ENCODE measurements around the gene ANKS1B. TPM values are rescaled to one million over a fixed set of nuclear protein-coding genes. Genes with fewer than 3 reads are reported as not detected.

The ANKS1B gene
- total RNA-seq, 8 experiments from 2014 or later: 4.4 to 49.1 (median 14.2) TPM

DNA sequence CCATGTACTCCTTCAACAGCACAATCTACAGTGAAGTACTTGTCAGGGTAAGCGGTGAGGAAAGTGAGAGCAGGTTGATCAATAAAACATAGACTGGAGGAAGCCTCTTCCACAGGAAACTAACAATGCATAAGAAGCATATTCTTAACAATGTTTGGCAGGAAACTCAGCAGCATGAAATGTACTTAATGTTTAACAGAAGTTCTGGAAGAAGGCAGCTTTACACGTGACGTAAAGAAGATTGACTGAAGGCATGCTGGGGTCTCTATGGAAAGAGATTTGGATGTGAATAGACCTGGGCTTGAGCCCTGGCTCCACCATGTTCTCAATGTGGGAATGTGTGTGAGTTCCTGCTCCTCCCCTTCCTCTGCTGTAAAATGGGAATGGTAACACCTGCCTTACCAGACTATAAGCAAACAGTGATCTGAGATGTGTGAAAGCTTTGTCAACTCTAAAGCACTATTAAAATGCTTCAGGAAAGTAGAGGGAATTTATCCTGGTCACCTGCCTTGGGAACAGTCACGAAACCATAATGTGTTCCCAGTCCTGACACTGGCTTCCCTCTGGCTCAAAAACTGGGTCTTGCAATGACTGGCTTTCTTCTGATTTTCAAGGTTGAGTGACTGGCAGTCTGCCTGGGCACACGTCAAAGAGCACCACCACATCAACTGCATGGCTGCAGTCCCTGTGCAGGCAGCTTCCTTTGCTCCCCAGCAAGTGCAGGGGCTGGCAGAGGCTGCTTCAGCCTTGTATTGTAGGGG lies 955.0 kb downstream of the ANKS1B start:
- Histone ChIP-seq H3K4me3 (no peak overlapping the region), H3K27ac (no peak overlapping the region), H3K4me1 (replicated peaks in 1 of 2) (peaks cover 0 to 11% of the 10 kb centered on the region in 2 donors)
- in situ Hi-C loops (cut with MboI; ENCODE audit: low pct_unique_long_range_greater_than_20kb in 2 of 9, low sequenced_read_pairs in 9 of 9, unreplicated experiment in 9 of 9): loop anchor here in 6 of 9 experiments (25.0 kb wide), 4 partner anchors 358 to 733 kb away; no protein-coding TSS in a partner anchor
- 28 to 100% (median 64%) methylated on average over 1 to 3 of the region's 5 CpGs; no CpG with 5 or more reads in 5 of the 10 experiments for WGBS, 10 experiments
- no peak for ATAC-seq (replicated peaks in 6 of 8)

GRCh38 chr12:99027461-99027860 lies 957.3 kb downstream of the ANKS1B start:
- Histone ChIP-seq H3K27ac (no peak overlapping the region), H3K4me1 (replicated peaks in 1 of 2) (peaks cover 0 to 11% of the 10 kb centered on the region in 2 donors), H3K4me3 (no peak overlapping the region)
- 13 to 100% (median 57%) methylated on average over 1 to 2 of the region's 2 CpGs; no CpG with 5 or more reads in 6 of the 10 experiments for WGBS, 10 experiments
- ATAC-seq (replicated peaks in 6 of 8): peak; percentile 27 to 90 (median 60)
- in situ Hi-C loops (cut with MboI; ENCODE audit: low pct_unique_long_range_greater_than_20kb in 2 of 9, low sequenced_read_pairs in 9 of 9, unreplicated experiment in 9 of 9): loop anchor here in 6 of 9 experiments (25.0 kb wide), 4 partner anchors 360 to 735 kb away; no protein-coding TSS in a partner anchor

DNA sequence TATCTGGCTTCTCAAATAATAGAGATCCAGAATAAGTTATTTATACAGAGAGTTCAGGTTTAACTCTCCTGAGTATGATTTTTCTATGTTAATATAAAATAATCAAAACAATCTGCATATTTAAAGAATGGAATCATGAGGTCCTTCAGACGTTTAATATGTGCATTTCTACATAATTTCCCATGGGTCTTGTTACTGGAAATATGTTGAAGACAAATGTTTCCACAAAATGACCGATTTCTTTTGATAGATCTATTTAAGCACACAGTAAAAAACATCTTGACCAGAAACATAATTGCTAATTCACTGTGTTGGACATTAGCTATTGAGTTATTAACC lies 957.7 kb downstream of the ANKS1B start:
- Histone ChIP-seq H3K4me1 (replicated peaks in 1 of 2) (peaks cover 0 to 11% of the 10 kb centered on the region in 2 donors), H3K4me3 (no peak overlapping the region), H3K27ac (no peak overlapping the region)
- in situ Hi-C loops (cut with MboI; ENCODE audit: low pct_unique_long_range_greater_than_20kb in 2 of 9, low sequenced_read_pairs in 9 of 9, unreplicated experiment in 9 of 9): loop anchor here in 6 of 9 experiments (25.0 kb wide), 4 partner anchors 360 to 735 kb away; no protein-coding TSS in a partner anchor
- 0 to 53% (median 17%) methylated on average over 1 to 2 of the region's 2 CpGs; no CpG with 5 or more reads in 2 of the 10 experiments for WGBS, 10 experiments
- ATAC-seq (replicated peaks in 6 of 8): peak in 3 of 8 experiments; percentile 67 to 87 (median 68)

DNA sequence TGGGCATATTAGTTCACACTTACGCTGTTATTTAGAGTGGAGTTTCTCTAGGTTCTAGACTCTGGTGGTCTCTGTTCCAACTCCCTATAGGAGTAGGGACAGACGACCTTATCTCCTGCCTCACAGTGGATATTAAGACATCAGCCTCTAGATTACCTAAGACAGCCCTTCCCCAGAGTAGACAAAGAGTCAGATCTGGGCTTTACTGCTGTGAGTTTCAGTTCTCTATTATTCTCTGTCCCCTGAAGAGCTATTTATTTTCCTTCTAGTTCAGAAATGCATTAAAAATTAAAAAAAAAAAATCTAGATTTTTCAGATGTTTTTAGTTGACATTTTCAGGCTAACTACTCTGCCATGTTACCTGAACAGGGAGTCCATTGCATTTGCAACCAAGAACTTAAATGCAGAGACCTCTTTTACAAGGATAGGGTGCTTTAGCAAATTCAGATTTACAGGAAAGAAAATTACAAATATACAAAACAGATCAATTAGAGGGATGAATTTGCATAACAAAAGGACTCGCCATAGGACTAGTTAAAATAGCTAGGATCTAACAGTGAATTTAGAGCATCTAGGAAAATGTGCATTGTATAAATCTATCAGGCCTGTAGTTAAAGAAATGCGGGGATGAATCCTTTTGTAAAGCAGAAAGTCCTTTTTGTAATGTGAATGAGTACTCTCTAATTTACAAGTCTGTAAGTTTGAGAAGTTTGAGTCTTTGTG lies 958.2 kb downstream of the ANKS1B start:
- peaks cover 0 to 11% of the 10 kb centered on the region in 2 donors for H3K4me1 ChIP-seq (replicated peaks in 1 of 2)
- 0 to 89% (median 49%) methylated on average over 1 to 4 of the region's 4 CpGs; no CpG with 5 or more reads in 1 of the 10 experiments for WGBS, 10 experiments
- H3K27ac ChIP-seq: no peak overlapping the region
- in situ Hi-C loops (cut with MboI; ENCODE audit: low pct_unique_long_range_greater_than_20kb in 2 of 9, low sequenced_read_pairs in 9 of 9, unreplicated experiment in 9 of 9): loop anchor here in 6 of 9 experiments (25.0 kb wide), 4 partner anchors 361 to 736 kb away; no protein-coding TSS in a partner anchor
- peak in 4 of 8 experiments; percentile 22 to 30 (median 27) for ATAC-seq (replicated peaks in 6 of 8)
- H3K4me3 ChIP-seq: no peak overlapping the region

DNA sequence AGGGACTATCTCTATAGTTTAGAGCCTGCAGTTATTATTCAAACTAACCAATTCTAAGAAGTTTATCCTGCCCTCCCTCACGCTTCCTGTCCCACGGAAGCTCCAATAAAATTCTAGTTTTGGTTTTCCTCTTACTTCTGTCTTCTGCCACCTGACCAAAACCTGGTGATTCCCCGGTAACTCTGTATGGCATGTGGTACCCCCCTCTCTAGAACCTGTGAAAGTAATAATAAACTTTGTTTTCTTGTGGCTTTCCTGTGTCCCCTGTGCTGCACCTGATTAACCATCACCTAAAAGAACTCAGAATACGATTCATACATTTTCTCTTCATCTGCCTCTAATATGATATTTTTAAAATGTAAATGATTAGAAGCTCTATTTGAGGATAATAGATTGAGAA lies 959.9 kb downstream of the ANKS1B start:
- H3K4me3 ChIP-seq: no peak overlapping the region
- ATAC-seq (replicated peaks in 6 of 8): no peak
- H3K27ac ChIP-seq: no peak overlapping the region
- peaks cover 0 to 11% of the 10 kb centered on the region in 2 donors for H3K4me1 ChIP-seq (replicated peaks in 1 of 2)
- in situ Hi-C loops (cut with MboI; ENCODE audit: low pct_unique_long_range_greater_than_20kb in 2 of 9, low sequenced_read_pairs in 9 of 9, unreplicated experiment in 9 of 9): loop anchor here in 6 of 9 experiments (25.0 kb wide), 4 partner anchors 362 to 737 kb away; no protein-coding TSS in a partner anchor
- WGBS, 10 experiments: 54 to 100% (median 89%) methylated on average over 1 to 4 of the region's 4 CpGs

DNA sequence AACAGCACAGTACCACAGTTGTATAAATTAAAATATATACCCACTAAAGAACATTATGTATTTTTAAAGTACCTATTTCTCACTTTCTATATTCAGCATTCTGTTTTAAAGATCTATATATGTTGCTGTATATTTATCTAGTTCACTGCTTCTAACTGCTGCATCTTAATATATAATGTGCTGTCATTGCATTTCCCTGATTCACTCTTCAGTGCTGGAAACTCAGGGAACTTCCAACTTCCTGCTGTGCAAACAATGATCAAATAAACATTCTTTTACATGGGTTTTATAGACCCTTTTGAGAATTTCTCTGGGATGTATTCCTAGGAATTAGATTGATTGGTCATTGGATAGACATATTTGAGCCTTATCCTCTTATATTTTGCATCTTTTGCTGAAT lies 960.5 kb downstream of the ANKS1B start:
- peaks cover 0 to 11% of the 10 kb centered on the region in 2 donors for H3K4me1 ChIP-seq (replicated peaks in 1 of 2)
- H3K4me3 ChIP-seq: no peak overlapping the region
- in situ Hi-C loops (cut with MboI; ENCODE audit: low pct_unique_long_range_greater_than_20kb in 2 of 9, low sequenced_read_pairs in 9 of 9, unreplicated experiment in 9 of 9): no loop called here
- no peak for ATAC-seq (replicated peaks in 6 of 8)
- no peak overlapping the region for H3K27ac ChIP-seq

DNA sequence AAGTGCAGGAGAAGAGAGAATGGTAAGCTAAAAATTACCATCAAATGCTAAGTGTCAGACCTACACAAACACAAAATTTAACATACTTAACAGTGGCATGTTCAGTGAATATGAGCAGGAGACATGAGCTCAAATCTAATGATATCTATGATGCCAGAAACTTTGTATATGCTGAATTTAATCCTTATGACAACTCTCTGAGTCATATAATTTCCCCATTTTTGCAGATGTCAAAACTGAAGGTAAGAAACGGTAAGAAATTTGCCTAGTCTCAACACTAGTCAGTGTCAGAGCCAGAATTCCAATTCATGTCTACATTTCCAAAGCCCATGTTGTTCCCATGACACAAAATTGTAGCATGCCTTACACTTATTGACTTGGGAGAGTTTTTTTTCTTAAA lies 963.9 kb downstream of the ANKS1B start:
- Histone ChIP-seq H3K4me1 (replicated peaks in 1 of 2) (no peaks in the 10 kb centered on the region), H3K27ac (no peak overlapping the region), H3K4me3 (no peak overlapping the region)
- no peak for ATAC-seq (replicated peaks in 6 of 8)
- in situ Hi-C loops (cut with MboI; ENCODE audit: low pct_unique_long_range_greater_than_20kb in 2 of 9, low sequenced_read_pairs in 9 of 9, unreplicated experiment in 9 of 9): no loop called here
- 0 to 100% (median 47%) methylated on average over 1 of the region's 1 CpG; no CpG with 5 or more reads in 2 of the 10 experiments for WGBS, 10 experiments

DNA sequence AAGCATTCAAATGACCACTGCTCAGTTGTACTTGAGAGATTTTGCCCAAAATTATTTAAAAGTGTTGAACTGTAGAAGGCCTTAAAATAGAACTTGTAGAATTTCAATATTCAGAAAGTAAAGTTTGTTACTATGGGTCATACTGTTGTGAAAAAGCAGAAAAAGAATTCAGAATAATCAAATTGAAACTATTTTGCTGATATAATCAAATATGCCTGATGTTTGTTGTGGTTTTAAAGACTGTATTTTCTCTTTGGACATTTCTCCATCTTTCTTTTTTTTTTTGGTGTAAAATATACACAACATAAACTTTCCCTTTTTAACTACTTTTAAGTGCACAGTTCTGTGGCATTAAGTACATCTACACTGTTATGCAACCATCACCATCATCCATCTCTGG lies 964.9 kb downstream of the ANKS1B start:
- Histone ChIP-seq H3K4me1 (replicated peaks in 1 of 2) (no peaks in the 10 kb centered on the region), H3K27ac (no peak overlapping the region), H3K4me3 (no peak overlapping the region)
- no peak for ATAC-seq (replicated peaks in 6 of 8)
- in situ Hi-C loops (cut with MboI; ENCODE audit: low pct_unique_long_range_greater_than_20kb in 2 of 9, low sequenced_read_pairs in 9 of 9, unreplicated experiment in 9 of 9): no loop called here

DNA sequence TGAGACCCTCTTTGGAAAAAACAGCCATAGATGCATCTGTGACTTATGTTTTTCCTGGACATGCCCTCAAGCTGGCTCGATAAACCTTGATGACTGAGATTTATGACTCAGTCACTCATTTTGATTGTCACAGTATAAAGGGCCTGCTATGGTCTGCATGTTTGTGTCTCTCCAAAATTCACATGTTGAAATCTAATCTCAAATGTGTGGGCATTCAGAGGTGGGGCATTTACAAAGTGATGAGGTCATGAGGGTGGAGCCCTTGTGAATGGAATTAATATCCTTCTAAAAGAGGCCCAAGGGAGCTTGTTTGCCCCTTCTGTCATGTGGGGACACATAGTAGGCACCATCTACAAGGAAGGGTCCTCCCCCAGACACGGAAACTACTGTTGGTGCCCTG lies 966.8 kb downstream of the ANKS1B start:
- in situ Hi-C loops (cut with MboI; ENCODE audit: low pct_unique_long_range_greater_than_20kb in 2 of 9, low sequenced_read_pairs in 9 of 9, unreplicated experiment in 9 of 9): no loop called here
- Histone ChIP-seq H3K4me1 (replicated peaks in 1 of 2) (no peaks in the 10 kb centered on the region), H3K27ac (no peak overlapping the region), H3K4me3 (no peak overlapping the region)
- WGBS, 10 experiments: 14 to 100% (median 69%) methylated on average over 1 to 2 of the region's 2 CpGs; no CpG with 5 or more reads in 4 of the 10 experiments
- ATAC-seq (replicated peaks in 6 of 8): peak in 2 of 8 experiments; percentile 83 to 85

DNA sequence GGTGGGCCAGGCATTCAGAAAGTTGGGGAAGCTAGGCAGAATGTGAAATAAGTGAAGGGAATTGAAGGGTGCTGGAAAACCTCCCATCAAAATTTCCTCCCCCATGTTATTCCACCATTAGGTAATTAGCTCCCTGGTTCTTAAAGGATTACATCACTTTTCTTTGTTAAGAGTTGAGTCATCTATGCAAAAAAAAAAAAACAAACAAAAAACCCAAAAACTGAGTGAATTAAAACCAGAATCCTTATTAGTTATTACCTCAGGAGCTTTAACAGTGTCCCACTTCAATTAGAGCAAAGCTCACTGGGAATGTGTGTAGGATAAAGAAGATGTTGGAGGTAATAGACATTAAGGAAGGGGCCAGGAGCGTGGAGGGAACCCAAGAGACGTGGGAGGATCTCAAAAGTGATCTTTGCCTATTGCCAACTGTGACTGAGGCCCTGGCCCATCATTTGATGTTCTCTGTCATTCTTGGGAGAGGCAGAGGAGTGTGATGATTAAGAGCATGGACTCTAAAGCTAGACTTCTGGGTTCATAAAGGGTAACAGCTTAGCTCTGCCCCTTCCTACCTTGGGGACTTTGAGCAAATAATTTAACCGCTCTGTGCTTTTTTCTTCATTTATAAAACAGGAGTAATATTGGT lies 975.0 kb downstream of the ANKS1B start:
- 20 to 100% (median 66%) methylated on average over 1 to 3 of the region's 3 CpGs; no CpG with 5 or more reads in 4 of the 10 experiments for WGBS, 10 experiments
- peak in 2 of 8 experiments; percentile 28 to 39 for ATAC-seq (replicated peaks in 6 of 8)
- no peak overlapping the region for H3K4me3 ChIP-seq
- no peaks in the 10 kb centered on the region for H3K4me1 ChIP-seq (replicated peaks in 1 of 2)
- in situ Hi-C loops (cut with MboI; ENCODE audit: low pct_unique_long_range_greater_than_20kb in 2 of 9, low sequenced_read_pairs in 9 of 9, unreplicated experiment in 9 of 9): no loop called here
- H3K27ac ChIP-seq: no peak overlapping the region

DNA sequence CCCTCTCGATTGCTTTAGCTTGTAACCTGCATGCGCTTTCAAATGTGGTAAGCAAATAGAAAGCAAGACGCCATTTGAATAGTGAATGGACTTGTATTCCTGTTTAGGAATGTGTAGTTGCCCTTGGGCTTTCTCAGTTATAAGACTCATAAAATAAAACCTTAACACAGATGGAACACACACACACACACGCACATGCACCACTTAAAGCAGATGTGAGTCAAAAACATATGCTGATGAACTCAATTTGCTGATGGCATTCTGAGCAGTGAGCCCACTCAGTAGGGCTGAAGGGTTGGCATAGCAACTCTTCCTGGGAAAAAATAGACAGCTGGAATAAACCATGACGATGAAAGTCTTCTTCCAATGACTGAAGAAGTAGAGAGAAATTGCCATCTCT lies 979.1 kb downstream of the ANKS1B start:
- 0 to 100% (median 60%) methylated on average over 1 to 5 of the region's 5 CpGs; no CpG with 5 or more reads in 1 of the 10 experiments for WGBS, 10 experiments
- H3K27ac ChIP-seq: no peak overlapping the region
- H3K4me3 ChIP-seq: no peak overlapping the region
- no peaks in the 10 kb centered on the region for H3K4me1 ChIP-seq (replicated peaks in 1 of 2)
- peak in 4 of 8 experiments; percentile 44 to 95 (median 87) for ATAC-seq (replicated peaks in 6 of 8)
- in situ Hi-C loops (cut with MboI; ENCODE audit: low pct_unique_long_range_greater_than_20kb in 2 of 9, low sequenced_read_pairs in 9 of 9, unreplicated experiment in 9 of 9): no loop called here

DNA sequence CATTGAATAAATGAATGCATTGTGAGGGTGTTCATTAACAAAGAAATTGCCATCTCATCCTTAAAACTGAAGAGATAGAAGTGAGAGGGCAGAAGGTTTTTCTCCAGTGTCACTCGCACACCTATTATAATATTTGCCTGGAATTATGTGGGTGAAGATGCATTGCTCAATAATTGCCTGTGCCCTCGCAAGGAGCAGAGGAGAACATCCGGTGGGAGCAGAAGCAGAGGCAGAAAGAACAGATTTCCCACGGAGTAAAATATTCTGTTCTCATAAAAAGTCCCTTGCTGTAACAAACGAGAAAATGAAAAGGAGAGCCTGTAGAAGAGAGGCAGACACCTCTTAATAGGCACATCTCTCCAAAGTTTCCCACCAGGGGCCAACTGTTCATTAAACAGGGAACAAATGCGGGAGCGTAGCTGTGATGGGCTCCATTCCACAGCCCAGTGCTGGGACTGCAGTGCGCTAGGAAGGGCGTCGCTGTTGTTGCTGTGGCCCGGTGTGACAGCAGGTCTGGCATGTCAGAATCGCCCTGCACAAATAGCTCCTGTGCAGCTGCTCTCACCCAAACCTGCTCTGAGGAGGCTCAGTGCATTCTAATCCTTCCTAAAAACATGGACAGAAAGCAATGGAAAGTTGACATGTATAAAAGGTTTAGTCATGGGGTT lies 979.8 kb downstream of the ANKS1B start:
- Histone ChIP-seq H3K4me3 (no peak overlapping the region), H3K4me1 (replicated peaks in 1 of 2) (no peaks in the 10 kb centered on the region), H3K27ac (no peak overlapping the region)
- peak in 4 of 8 experiments; percentile 9 to 52 (median 29) for ATAC-seq (replicated peaks in 6 of 8)
- WGBS, 10 experiments: 20 to 100% (median 88%) methylated on average over 1 to 10 of the region's 12 CpGs; no CpG with 5 or more reads in 1 of the 10 experiments
- in situ Hi-C loops (cut with MboI; ENCODE audit: low pct_unique_long_range_greater_than_20kb in 2 of 9, low sequenced_read_pairs in 9 of 9, unreplicated experiment in 9 of 9): no loop called here

Measured in motor neuron (in vitro differentiated cells).